ENCODE results near the gene ATXN1. TPM values are rescaled to one million over a fixed set of nuclear protein-coding genes. Genes with fewer than 3 reads are reported as not detected.

ATXN1 gene
- total RNA-seq, 4 donors from 2014 or later: 24.9 to 48.0 (median 36.8) TPM

GRCh38 chr6:16755544-16755943 lies 5.7 kb downstream of the ATXN1 start:
- Histone ChIP-seq H3K9me3 (no peaks in the 10 kb centered on the region), H3K4me3 (no peak overlapping the region), H3K36me3 (no peaks in the 10 kb centered on the region), H3K4me1 (peaks cover 0 to 48% (median 22%) of the 10 kb centered on the region in 4 donors), H3K27ac (no peak overlapping the region), H3K27me3 (no peaks in the 10 kb centered on the region)
- TF ChIP-seq EP300 (IDR thresholded peaks at IDR 0.05) (no peak), CTCF (IDR thresholded peaks at IDR 0.05) (no peak), POLR2A (IDR thresholded peaks at IDR 0.05) (no peak)
- DNase-seq (ENCODE audit: low spot score in 2 of 2): no peak
- 85 to 87% methylated on average over 3 of the region's 3 CpGs for WGBS, 2 donors

- DNase-seq (ENCODE audit: low spot score in 2 of 2): no peak
- Histone ChIP-seq H3K27ac (no peak overlapping the region), H3K4me1 (peaks cover 0 to 48% (median 22%) of the 10 kb centered on the region in 4 donors), H3K9me3 (no peaks in the 10 kb centered on the region), H3K36me3 (no peaks in the 10 kb centered on the region), H3K4me3 (no peak overlapping the region), H3K27me3 (no peaks in the 10 kb centered on the region)
- no peak for TF ChIP-seq POLR2A (IDR thresholded peaks at IDR 0.05)
Observed at GRCh38 chr6:16754876-16755275, 6.4 kb downstream of the ATXN1 start.

GRCh38 chr6:16754274-16754673 lies 7.0 kb downstream of the ATXN1 start:
- H3K27ac ChIP-seq: no peak overlapping the region
- H3K4me3 ChIP-seq: no peak overlapping the region
- DNase-seq (ENCODE audit: low spot score in 2 of 2): no peak
- no peaks in the 10 kb centered on the region for H3K9me3 ChIP-seq
- peaks cover 0 to 53% (median 22%) of the 10 kb centered on the region in 4 donors for H3K4me1 ChIP-seq
- peaks cover 0 to 3% (median 0%) of the 10 kb centered on the region in 3 donors for H3K36me3 ChIP-seq
- no peaks in the 10 kb centered on the region for H3K27me3 ChIP-seq
- TF ChIP-seq POLR2A (IDR thresholded peaks at IDR 0.05): no peak
- no peak for TF ChIP-seq CTCF (IDR thresholded peaks at IDR 0.05)
- no peak for TF ChIP-seq EP300 (IDR thresholded peaks at IDR 0.05)
- WGBS, 2 donors: 77 to 82% methylated on average over 3 of the region's 3 CpGs

GRCh38 chr6:16753341-16753740 lies 7.9 kb downstream of the ATXN1 start:
- TF ChIP-seq CTCF (IDR thresholded peaks at IDR 0.05) (no peak), EP300 (IDR thresholded peaks at IDR 0.05) (no peak), POLR2A (IDR thresholded peaks at IDR 0.05) (no peak)
- Histone ChIP-seq H3K27ac (no peak overlapping the region), H3K27me3 (no peaks in the 10 kb centered on the region), H3K9me3 (no peaks in the 10 kb centered on the region), H3K36me3 (peaks cover 0 to 3% (median 0%) of the 10 kb centered on the region in 3 donors), H3K4me1 (peaks cover 0 to 50% (median 17%) of the 10 kb centered on the region in 4 donors), H3K4me3 (no peak overlapping the region)
- 85% methylated on average over 4 of the region's 4 CpGs for WGBS, 2 donors
- DNase-seq (ENCODE audit: low spot score in 2 of 2): no peak

GRCh38 chr6:16752206-16752866 lies 8.9 kb downstream of the ATXN1 start:
- Histone ChIP-seq H3K36me3 (peaks cover 0 to 3% (median 0%) of the 10 kb centered on the region in 3 donors), H3K27me3 (no peaks in the 10 kb centered on the region), H3K27ac (peak overlapping the region in 2 of 4 donors; percentile 20 to 48), H3K4me3 (no peak overlapping the region), H3K9me3 (no peaks in the 10 kb centered on the region), H3K4me1 (peaks cover 0 to 50% (median 20%) of the 10 kb centered on the region in 4 donors)
- WGBS, 2 donors: 62 to 65% methylated on average over 4 of the region's 4 CpGs
- TF ChIP-seq EP300 (IDR thresholded peaks at IDR 0.05) (peak in 1 of 2 donors; percentile 73), CTCF (IDR thresholded peaks at IDR 0.05) (no peak)
- no peak for DNase-seq (ENCODE audit: low spot score in 2 of 2)
